Measurements from ENCODE around the gene TSHR.

Gene TSHR

DNA sequence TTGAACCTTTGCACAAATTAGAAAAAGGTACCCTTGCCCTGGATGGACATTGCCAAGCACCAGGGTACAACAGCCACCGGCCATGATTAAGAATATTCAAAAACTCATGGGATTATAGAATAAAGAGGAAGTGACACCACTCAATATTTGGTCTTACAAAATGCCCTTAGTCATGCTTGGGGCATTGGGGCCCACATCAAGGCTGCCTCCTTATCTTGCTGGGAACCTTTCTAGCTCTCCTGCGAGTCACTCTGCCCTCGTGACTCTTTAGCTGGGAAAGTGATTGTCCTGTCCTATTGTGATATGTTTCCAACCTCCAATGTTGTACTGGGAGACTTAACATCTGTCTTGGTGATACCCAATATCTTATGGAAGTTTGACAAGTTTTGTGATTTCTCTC lies 207.5 kb downstream of the TSHR start:
- Histone ChIP-seq H3K27me3 (replicated peaks; ENCODE audit: control insufficient read depth, insufficient read depth, low read length, poor library complexity, severe bottlenecking) (no peaks in the 10 kb centered on the region), H3K9me3 (ENCODE audit: control insufficient read depth, low read length) (no peaks in the 10 kb centered on the region), H3K36me3 (ENCODE audit: control insufficient read depth, insufficient read depth, low read length) (no peaks in the 10 kb centered on the region), H3K27ac (ENCODE audit: insufficient read depth, low read length, poor library complexity, severe bottlenecking) (no peak overlapping the region), H3K4me1 (ENCODE audit: control insufficient read depth, insufficient read depth, low read length, poor library complexity, severe bottlenecking) (no peaks in the 10 kb centered on the region), H3K4me3 (ENCODE audit: insufficient read depth, low read depth, low read length, poor library complexity, severe bottlenecking) (no peak overlapping the region)
- no peak for DNase-seq

DNA sequence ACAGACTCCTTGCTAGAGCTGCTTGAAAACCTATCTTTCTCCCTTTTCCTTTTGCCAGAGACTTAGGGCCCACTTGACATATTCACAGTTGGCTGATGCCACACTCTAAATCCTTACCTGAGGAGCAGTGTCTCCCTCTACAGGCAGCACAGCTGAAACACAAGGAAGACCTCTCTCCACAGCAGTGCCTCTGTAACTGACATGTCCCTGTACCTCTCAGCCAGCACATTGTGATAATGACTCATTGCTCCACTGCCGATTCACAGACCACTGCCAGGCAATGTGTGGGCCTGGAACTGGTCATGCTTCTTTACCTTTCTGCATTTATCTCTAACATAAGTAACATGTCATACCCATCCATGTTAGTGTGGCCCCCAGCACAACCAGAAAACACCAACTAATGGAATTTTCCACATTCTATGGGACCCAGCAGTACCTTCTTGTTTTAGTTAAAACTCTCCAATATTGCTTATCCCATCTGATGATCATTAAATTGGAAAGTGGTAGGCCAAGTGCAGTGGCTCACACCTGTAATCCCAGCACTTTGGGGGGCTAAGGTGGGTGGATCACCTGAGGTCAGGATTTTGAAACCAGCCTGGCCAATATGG lies 208.8 kb downstream of the TSHR start:
- Histone ChIP-seq H3K9me3 (ENCODE audit: control insufficient read depth, low read length) (no peaks in the 10 kb centered on the region), H3K4me3 (ENCODE audit: insufficient read depth, low read depth, low read length, poor library complexity, severe bottlenecking) (no peak overlapping the region), H3K27me3 (replicated peaks; ENCODE audit: control insufficient read depth, insufficient read depth, low read length, poor library complexity, severe bottlenecking) (no peaks in the 10 kb centered on the region), H3K36me3 (ENCODE audit: control insufficient read depth, insufficient read depth, low read length) (no peaks in the 10 kb centered on the region), H3K27ac (ENCODE audit: insufficient read depth, low read length, poor library complexity, severe bottlenecking) (no peak overlapping the region), H3K4me1 (ENCODE audit: control insufficient read depth, insufficient read depth, low read length, poor library complexity, severe bottlenecking) (peaks cover 2% of the 10 kb centered on the region)
- DNase-seq = peak in 1 of 3 donors; percentile 8

DNA sequence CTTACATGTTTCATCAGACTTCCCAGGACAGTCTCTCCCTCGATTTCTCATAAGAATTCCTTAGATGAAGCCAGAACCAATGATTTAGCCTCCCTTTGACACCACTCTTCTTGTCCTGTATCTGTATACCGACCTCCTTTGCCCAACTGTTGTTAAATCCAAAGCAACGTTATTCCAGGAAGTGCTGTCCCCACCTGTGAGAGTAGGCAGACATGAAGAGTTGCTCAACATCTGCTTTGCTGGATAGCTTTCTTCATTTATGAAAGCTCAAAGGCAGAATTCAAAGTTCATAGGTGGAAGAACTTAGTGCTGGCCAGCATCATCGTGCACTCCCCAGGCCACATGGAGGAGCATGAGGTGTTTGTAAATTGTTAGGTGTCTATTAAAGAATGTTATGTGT lies 209.8 kb downstream of the TSHR start:
- Histone ChIP-seq H3K4me1 (ENCODE audit: control insufficient read depth, insufficient read depth, low read length, poor library complexity, severe bottlenecking) (peaks cover 5% of the 10 kb centered on the region), H3K9me3 (ENCODE audit: control insufficient read depth, low read length) (no peaks in the 10 kb centered on the region), H3K27ac (ENCODE audit: insufficient read depth, low read length, poor library complexity, severe bottlenecking) (no peak overlapping the region), H3K4me3 (ENCODE audit: insufficient read depth, low read depth, low read length, poor library complexity, severe bottlenecking) (no peak overlapping the region), H3K36me3 (ENCODE audit: control insufficient read depth, insufficient read depth, low read length) (no peaks in the 10 kb centered on the region), H3K27me3 (replicated peaks; ENCODE audit: control insufficient read depth, insufficient read depth, low read length, poor library complexity, severe bottlenecking) (no peaks in the 10 kb centered on the region)
- no peak for DNase-seq

DNA sequence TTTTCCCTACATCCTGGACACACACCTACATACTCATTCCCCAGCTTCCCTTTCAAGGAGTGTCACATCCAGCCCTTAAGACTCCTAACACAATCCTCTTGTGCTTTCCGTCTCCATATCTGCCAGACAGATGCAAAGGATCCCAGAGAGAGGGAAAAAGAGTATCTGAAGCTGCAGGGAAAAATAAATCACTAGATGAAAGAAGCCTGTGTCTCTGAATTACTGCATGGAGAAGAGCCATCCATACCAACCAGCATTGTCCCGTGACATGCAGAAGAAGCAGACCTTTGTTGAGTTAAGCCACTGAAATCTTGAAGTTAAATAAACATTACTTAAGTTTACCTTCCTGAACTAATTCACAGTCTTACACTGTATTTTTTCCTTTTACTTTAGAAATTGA lies 210.7 kb downstream of the TSHR start:
- no peak overlapping the region for H3K4me3 ChIP-seq (ENCODE audit: insufficient read depth, low read depth, low read length, poor library complexity, severe bottlenecking)
- H3K36me3 ChIP-seq (ENCODE audit: control insufficient read depth, insufficient read depth, low read length) = no peaks in the 10 kb centered on the region
- peaks cover 8% of the 10 kb centered on the region for H3K4me1 ChIP-seq (ENCODE audit: control insufficient read depth, insufficient read depth, low read length, poor library complexity, severe bottlenecking)
- H3K27me3 ChIP-seq (replicated peaks; ENCODE audit: control insufficient read depth, insufficient read depth, low read length, poor library complexity, severe bottlenecking) = no peaks in the 10 kb centered on the region
- H3K27ac ChIP-seq (ENCODE audit: insufficient read depth, low read length, poor library complexity, severe bottlenecking) = no peak overlapping the region
- no peaks in the 10 kb centered on the region for H3K9me3 ChIP-seq (ENCODE audit: control insufficient read depth, low read length)
- DNase-seq = no peak

DNA sequence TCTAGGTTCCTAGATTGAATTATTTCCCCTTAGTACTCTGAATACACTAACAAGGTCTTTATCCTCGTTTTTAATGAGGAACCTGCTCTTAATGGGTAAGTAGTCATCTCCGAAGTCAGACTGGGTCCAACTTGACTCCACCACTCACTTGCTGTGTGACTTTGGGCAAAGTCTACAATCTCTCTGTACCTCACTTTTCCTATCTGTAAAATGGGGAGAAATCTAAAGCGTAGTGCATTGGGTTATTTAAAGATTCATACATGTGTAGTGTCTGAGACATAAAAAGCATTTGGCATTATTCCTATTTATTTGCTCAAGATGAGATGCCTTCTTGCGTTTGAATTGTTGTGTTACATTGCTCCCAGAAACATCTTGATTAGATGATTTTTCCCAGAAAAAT lies 213.8 kb downstream of the TSHR start:
- Histone ChIP-seq H3K27ac (ENCODE audit: insufficient read depth, low read length, poor library complexity, severe bottlenecking) (peak overlapping the region; percentile 76), H3K4me3 (ENCODE audit: insufficient read depth, low read depth, low read length, poor library complexity, severe bottlenecking) (no peak overlapping the region), H3K36me3 (ENCODE audit: control insufficient read depth, insufficient read depth, low read length) (no peaks in the 10 kb centered on the region), H3K27me3 (replicated peaks; ENCODE audit: control insufficient read depth, insufficient read depth, low read length, poor library complexity, severe bottlenecking) (no peaks in the 10 kb centered on the region), H3K4me1 (ENCODE audit: control insufficient read depth, insufficient read depth, low read length, poor library complexity, severe bottlenecking) (peaks cover 8% of the 10 kb centered on the region), H3K9me3 (ENCODE audit: control insufficient read depth, low read length) (no peaks in the 10 kb centered on the region)
- DNase-seq = no peak

- H3K9me3 ChIP-seq (ENCODE audit: control insufficient read depth, low read length) = no peaks in the 10 kb centered on the region
- peaks cover 8% of the 10 kb centered on the region for H3K4me1 ChIP-seq (ENCODE audit: control insufficient read depth, insufficient read depth, low read length, poor library complexity, severe bottlenecking)
- H3K36me3 ChIP-seq (ENCODE audit: control insufficient read depth, insufficient read depth, low read length) = no peaks in the 10 kb centered on the region
- peak overlapping the region; percentile 56 for H3K4me3 ChIP-seq (ENCODE audit: insufficient read depth, low read depth, low read length, poor library complexity, severe bottlenecking)
- DNase-seq = no peak
- no peaks in the 10 kb centered on the region for H3K27me3 ChIP-seq (replicated peaks; ENCODE audit: control insufficient read depth, insufficient read depth, low read length, poor library complexity, severe bottlenecking)
- peak overlapping the region; percentile 76 for H3K27ac ChIP-seq (ENCODE audit: insufficient read depth, low read length, poor library complexity, severe bottlenecking)
Measured at GRCh38 chr14:81169711-81170103, 214.3 kb downstream of the TSHR start.

DNA sequence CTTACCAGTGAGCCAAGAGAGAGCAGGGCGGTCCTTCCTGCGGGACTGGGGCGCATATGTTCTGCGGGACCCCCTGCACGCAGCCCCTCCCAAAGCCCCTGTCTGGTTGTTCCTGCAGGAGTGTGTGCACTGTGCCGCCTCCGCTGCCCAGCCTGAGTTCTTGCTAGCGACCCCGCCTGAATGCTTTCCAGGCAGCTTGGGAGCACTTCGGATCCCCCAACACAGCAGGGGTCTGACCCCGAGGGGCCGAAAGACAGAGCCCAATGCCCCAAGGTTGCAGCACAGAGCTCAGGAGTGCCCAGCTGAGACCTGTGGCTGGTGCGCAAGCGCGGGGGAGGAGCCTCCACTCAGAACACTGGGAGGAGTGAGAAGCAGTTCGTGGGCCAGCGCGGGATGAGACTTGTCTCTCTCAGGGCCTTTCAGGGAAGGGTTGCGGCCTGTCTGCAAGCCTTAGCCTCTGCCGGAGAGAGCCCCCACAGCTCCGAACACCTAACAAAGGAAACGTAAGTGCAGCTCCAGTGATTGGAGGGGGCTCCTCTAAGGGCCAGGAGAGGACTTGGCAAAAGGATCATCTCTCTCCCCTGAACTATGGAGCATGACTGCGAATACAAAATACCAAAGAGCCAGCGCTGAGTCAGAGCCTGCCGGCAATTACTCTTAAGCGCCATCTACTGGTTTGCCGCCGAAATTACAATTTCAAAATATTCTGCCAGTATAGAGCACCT lies 214.8 kb downstream of the TSHR start:
- H3K4me1 ChIP-seq (ENCODE audit: control insufficient read depth, insufficient read depth, low read length, poor library complexity, severe bottlenecking) = peaks cover 8% of the 10 kb centered on the region
- no peaks in the 10 kb centered on the region for H3K9me3 ChIP-seq (ENCODE audit: control insufficient read depth, low read length)
- peak; percentile 66 to 84 (median 79) for DNase-seq
- H3K27ac ChIP-seq (ENCODE audit: insufficient read depth, low read length, poor library complexity, severe bottlenecking) = peak overlapping the region; percentile 76
- no peaks in the 10 kb centered on the region for H3K27me3 ChIP-seq (replicated peaks; ENCODE audit: control insufficient read depth, insufficient read depth, low read length, poor library complexity, severe bottlenecking)
- H3K4me3 ChIP-seq (ENCODE audit: insufficient read depth, low read depth, low read length, poor library complexity, severe bottlenecking) = peak overlapping the region; percentile 56
- no peaks in the 10 kb centered on the region for H3K36me3 ChIP-seq (ENCODE audit: control insufficient read depth, insufficient read depth, low read length)

DNA sequence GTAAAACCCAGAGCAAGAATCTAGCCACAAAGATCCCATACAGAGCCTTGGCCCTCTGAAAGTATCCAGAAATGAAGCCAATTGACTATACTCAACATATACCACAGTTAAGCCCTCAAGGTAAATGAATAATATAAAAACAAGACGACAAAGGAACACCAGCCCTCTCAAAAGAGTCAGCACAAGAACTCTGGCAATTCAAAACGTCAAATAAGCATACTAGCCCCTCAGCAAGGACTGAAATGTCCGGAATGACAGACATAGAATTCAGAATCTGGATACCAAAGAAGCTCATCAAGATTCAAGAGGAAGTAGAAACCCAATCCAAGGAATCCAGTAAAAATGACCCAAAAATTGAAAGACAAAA lies 215.4 kb downstream of the TSHR start:
- H3K27ac ChIP-seq (ENCODE audit: insufficient read depth, low read length, poor library complexity, severe bottlenecking) = peak overlapping the region; percentile 76
- no peaks in the 10 kb centered on the region for H3K9me3 ChIP-seq (ENCODE audit: control insufficient read depth, low read length)
- H3K4me1 ChIP-seq (ENCODE audit: control insufficient read depth, insufficient read depth, low read length, poor library complexity, severe bottlenecking) = peaks cover 8% of the 10 kb centered on the region
- H3K4me3 ChIP-seq (ENCODE audit: insufficient read depth, low read depth, low read length, poor library complexity, severe bottlenecking) = peak overlapping the region; percentile 56
- no peaks in the 10 kb centered on the region for H3K36me3 ChIP-seq (ENCODE audit: control insufficient read depth, insufficient read depth, low read length)
- H3K27me3 ChIP-seq (replicated peaks; ENCODE audit: control insufficient read depth, insufficient read depth, low read length, poor library complexity, severe bottlenecking) = no peaks in the 10 kb centered on the region
- no peak for DNase-seq

DNA sequence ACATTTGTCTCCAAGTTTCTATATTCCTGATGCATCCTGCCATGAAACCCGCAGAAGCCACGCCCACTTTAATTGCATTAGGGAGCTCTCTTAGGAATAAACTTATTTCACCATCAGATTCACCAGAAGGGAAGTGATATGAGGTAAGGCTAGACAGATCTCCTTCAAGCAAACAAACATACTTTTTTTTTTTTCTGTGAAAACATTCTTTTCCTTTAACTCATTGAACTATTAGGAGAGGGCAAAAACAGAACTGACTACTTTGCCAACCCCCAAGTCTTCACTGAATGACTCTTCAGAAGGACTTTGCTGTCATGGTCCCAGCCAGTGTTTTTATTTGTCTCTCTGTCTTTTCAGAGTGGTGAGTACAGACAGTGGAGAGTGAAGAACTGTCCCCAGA lies 216.9 kb downstream of the TSHR start:
- Histone ChIP-seq H3K27me3 (replicated peaks; ENCODE audit: control insufficient read depth, insufficient read depth, low read length, poor library complexity, severe bottlenecking) (no peaks in the 10 kb centered on the region), H3K9me3 (ENCODE audit: control insufficient read depth, low read length) (no peaks in the 10 kb centered on the region), H3K4me1 (ENCODE audit: control insufficient read depth, insufficient read depth, low read length, poor library complexity, severe bottlenecking) (peaks cover 8% of the 10 kb centered on the region), H3K27ac (ENCODE audit: insufficient read depth, low read length, poor library complexity, severe bottlenecking) (no peak overlapping the region), H3K36me3 (ENCODE audit: control insufficient read depth, insufficient read depth, low read length) (no peaks in the 10 kb centered on the region), H3K4me3 (ENCODE audit: insufficient read depth, low read depth, low read length, poor library complexity, severe bottlenecking) (no peak overlapping the region)
- DNase-seq = no peak

DNA sequence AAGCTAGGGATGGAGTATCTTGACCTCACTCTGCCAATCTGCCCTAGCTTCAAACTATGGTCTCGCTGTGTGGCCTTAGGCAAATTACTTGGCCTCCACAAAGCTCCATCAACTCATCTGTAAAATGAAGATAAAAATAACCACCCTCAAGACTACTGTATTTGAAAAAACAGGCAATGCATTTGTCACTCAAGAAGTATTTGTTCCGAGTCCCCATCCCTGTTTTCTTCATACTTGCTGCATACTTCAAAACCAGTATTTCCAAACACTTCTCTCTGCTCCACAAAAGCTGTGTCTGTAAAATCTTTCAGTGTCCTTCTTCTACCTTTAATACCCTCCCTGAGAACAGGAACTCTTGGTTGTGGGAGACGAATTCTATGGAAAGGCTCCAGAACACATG lies 217.5 kb downstream of the TSHR start:
- H3K4me3 ChIP-seq (ENCODE audit: insufficient read depth, low read depth, low read length, poor library complexity, severe bottlenecking) = no peak overlapping the region
- no peaks in the 10 kb centered on the region for H3K36me3 ChIP-seq (ENCODE audit: control insufficient read depth, insufficient read depth, low read length)
- no peak for DNase-seq
- H3K27ac ChIP-seq (ENCODE audit: insufficient read depth, low read length, poor library complexity, severe bottlenecking) = no peak overlapping the region
- peaks cover 8% of the 10 kb centered on the region for H3K4me1 ChIP-seq (ENCODE audit: control insufficient read depth, insufficient read depth, low read length, poor library complexity, severe bottlenecking)
- H3K27me3 ChIP-seq (replicated peaks; ENCODE audit: control insufficient read depth, insufficient read depth, low read length, poor library complexity, severe bottlenecking) = no peaks in the 10 kb centered on the region
- H3K9me3 ChIP-seq (ENCODE audit: control insufficient read depth, low read length) = no peaks in the 10 kb centered on the region
